ENCODE results near the gene PHLDB1. TPM values are rescaled to one million over a fixed set of nuclear protein-coding genes. Genes with fewer than 3 reads are reported as not detected.

The PHLDB1 gene
- total and polyA plus RNA-seq, 2 of the 8 experiments (the other 6 are each of a cell fraction or from before 2014, with no cell fraction given): 53.9 to 74.8 TPM

DNA sequence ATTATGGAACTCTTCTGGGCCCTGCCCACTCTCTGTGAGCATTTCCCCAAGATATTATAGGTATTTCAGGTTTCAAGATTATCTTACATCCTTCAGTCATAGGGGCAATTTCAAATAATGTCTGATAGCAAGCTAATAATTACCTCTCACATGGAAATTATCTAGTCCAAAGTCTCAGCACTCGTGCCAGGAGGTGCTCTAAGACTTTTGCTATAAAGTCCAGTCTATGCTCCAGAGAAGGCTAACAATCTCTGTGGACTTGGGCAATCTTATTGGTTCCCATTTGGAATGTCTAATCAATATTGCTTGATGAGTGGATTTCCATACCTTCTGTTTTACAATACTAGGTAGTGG lies 66.6 kb downstream of the PHLDB1 start:
- no peak overlapping the region for H2BK120ac ChIP-seq (replicated peaks; ENCODE audit: low read depth, low read length)
- no peak overlapping the region for H4K8ac ChIP-seq (ENCODE audit: extremely low read depth, insufficient read depth, low read length)
- DNase-seq (ENCODE audit: low read depth in 1 of 2, low spot score in 2 of 2) (no peak), FAIRE-seq (no peak)
- CTCF ChIA-PET (ENCODE audit: partially characterized antibody): interaction anchor here (0.8 to 8.4 kb wide), 3 partner anchors 13 to 345 kb away, joined by 3 to 86 read pairs (median 3); partner anchors contain the start of gene TRAPPC4
- H3K4me2 ChIP-seq (ENCODE audit: insufficient read depth in 1 of 2, low read depth in 2 of 2, low read length in 2 of 2): no peak overlapping the region
- H2AFZ ChIP-seq (ENCODE audit: low read length): no peak overlapping the region
- no peak overlapping the region for H2BK20ac ChIP-seq (ENCODE audit: low read length)
- no peak overlapping the region for H2BK12ac ChIP-seq (ENCODE audit: low read depth, low read length)
- no peak overlapping the region for H3K4ac ChIP-seq (replicated peaks; ENCODE audit: insufficient read length, low read depth, low read length)
- H3K18ac ChIP-seq (ENCODE audit: extremely low read depth, low read length): no peak overlapping the region
- H3K27me3 ChIP-seq (replicated peaks in 1 of 4; ENCODE audit: control insufficient read depth in 3 of 4, extremely low read depth in 1 of 4, insufficient read depth in 3 of 4, low read length in 3 of 4): no peaks in the 10 kb centered on the region; a peak in 1 of 7 replicates
- H3K4me1 ChIP-seq (replicated peaks in 1 of 4; ENCODE audit: control insufficient read depth in 3 of 4, insufficient read depth in 4 of 4, low read length in 3 of 4): 0 out of 7 replicates have a peak, but pooled peaks cover 0 to 1% (median 0%) of the 10 kb centered on the region in 4 experiments
- H2BK15ac ChIP-seq (ENCODE audit: low read length): no peak overlapping the region
- POLR2A ChIA-PET (ENCODE audit: partially characterized antibody): interaction anchor here (0.5 to 1.3 kb wide), 3 partner anchors 11 to 339 kb away, joined by 3 to 4 read pairs (median 3); no protein-coding TSS in a partner anchor
- no peak overlapping the region for H3K23ac ChIP-seq (ENCODE audit: insufficient read length)
- H3K36me3 ChIP-seq (ENCODE audit: control insufficient read depth in 2 of 4, insufficient read depth in 4 of 4, low read length in 3 of 4): no peaks in the 10 kb centered on the region
- no peaks in the 10 kb centered on the region for H3K23me2 ChIP-seq (ENCODE audit: low read depth, low read length)
- H3K79me2 ChIP-seq (ENCODE audit: control insufficient read depth in 1 of 2, insufficient read depth in 2 of 2, low read length in 2 of 2): no peaks in the 10 kb centered on the region
- no peak overlapping the region for H3K4me3 ChIP-seq (ENCODE audit: extremely low read depth in 1 of 4, insufficient read depth in 2 of 4, low read depth in 3 of 4, low read length in 4 of 4)
- TF ChIP-seq SP4 (IDR thresholded peaks at IDR 0.05; ENCODE audit: low read length) (no peak), SAP30 (IDR thresholded peaks at IDR 0.05; ENCODE audit: insufficient read depth, insufficient replicate concordance, low read length) (no peak), CEBPB (IDR thresholded peaks at IDR 0.05; ENCODE audit: low read depth, low read length) (no peak), JUND (IDR thresholded peaks at IDR 0.05; ENCODE audit: low read length) (no peak), CBX8 (IDR thresholded peaks at IDR 0.05; ENCODE audit: borderline replicate concordance, low read depth, low read length) (no peak), SIRT6 (IDR thresholded peaks at IDR 0.05; ENCODE audit: low read length) (no peak), TAF1 (IDR thresholded peaks at IDR 0.05; ENCODE audit: low read depth, low read length) (no peak), RNF2 (IDR thresholded peaks at IDR 0.05; ENCODE audit: borderline replicate concordance, low read depth, low read length, missing control alignments, poor library complexity, severe bottlenecking) (no peak), FOSL1 (IDR thresholded peaks at IDR 0.05; ENCODE audit: insufficient read depth, low read depth, low read length) (no peak)
- H4K91ac ChIP-seq (replicated peaks; ENCODE audit: insufficient read length, low read length): no peak overlapping the region
- 83% methylated on average over 1 of the region's 1 CpG; no CpG with 5 or more reads in 1 of the 2 experiments for WGBS, 2 experiments (ENCODE audit: extremely low coverage in 1 of 2, insufficient coverage in 1 of 2, insufficient read length in 1 of 2, insufficient replicate concordance in 2 of 2, low coverage in 1 of 2, low lambda C conversion rate in 2 of 2, missing lambda C conversion rate in 1 of 2)
- H3K9ac ChIP-seq (replicated peaks in 1 of 4; ENCODE audit: extremely low read depth in 1 of 4, low read depth in 3 of 4, low read length in 3 of 4): no peak overlapping the region
- H2BK5ac ChIP-seq (ENCODE audit: low read depth, low read length): no peak overlapping the region
- H2AK5ac ChIP-seq (ENCODE audit: low read depth, low read length): no peak overlapping the region
- no peaks in the 10 kb centered on the region for H3K79me1 ChIP-seq (ENCODE audit: low read depth, low read length)
- H3K27ac ChIP-seq (ENCODE audit: low read depth, low read length): no peak overlapping the region
- no peak overlapping the region for H3K14ac ChIP-seq (ENCODE audit: insufficient read length)
- H3K9me3 ChIP-seq (ENCODE audit: insufficient read depth in 2 of 2, low read depth in 1 of 2, low read length in 1 of 2): peaks cover 9 to 12% of the 10 kb centered on the region in 2 experiments
- no peaks in the 10 kb centered on the region for H4K20me1 ChIP-seq (replicated peaks in 1 of 2; ENCODE audit: control insufficient read depth in 1 of 2, insufficient read depth in 2 of 2, low read length in 2 of 2)
- H4K5ac ChIP-seq (ENCODE audit: insufficient read length, low read depth, low read length): no peak overlapping the region
- no peak overlapping the region for H3K56ac ChIP-seq (replicated peaks; ENCODE audit: insufficient read length, low read depth, low read length)

Measured in H1 (cell line).